Keratinocyte (primary cell): ENCODE results near the gene CTNNA2.

Source experiments
- EZH2 ChIP-seq: IDR thresholded peaks from one replicate; pipeline ENCODE4 v1.6.1; 2012; ENCODE audit warnings: inconsistent platforms, mild to moderate bottlenecking, low read length, moderate library complexity
- TF ChIP-seq, protein P1 (sequence below), 3 experiments: IDR thresholded peaks in 1 of 3; conservative IDR thresholded peaks in 1 of 3; optimal IDR thresholded peaks in 1 of 3; 2 replicates in 2 of 3; 3 replicates in 1 of 3; pipeline versions ENCODE3 to v1.5.1; 2011; ENCODE audit warnings: low read length in 3 of 3, mild to moderate bottlenecking in 3 of 3, moderate library complexity in 2 of 3, control low read depth in 1 of 3, inconsistent platforms in 1 of 3; ENCODE audit not compliant: insufficient read depth in 2 of 3; ENCODE audit errors: extremely low read depth in 1 of 3

DNA sequence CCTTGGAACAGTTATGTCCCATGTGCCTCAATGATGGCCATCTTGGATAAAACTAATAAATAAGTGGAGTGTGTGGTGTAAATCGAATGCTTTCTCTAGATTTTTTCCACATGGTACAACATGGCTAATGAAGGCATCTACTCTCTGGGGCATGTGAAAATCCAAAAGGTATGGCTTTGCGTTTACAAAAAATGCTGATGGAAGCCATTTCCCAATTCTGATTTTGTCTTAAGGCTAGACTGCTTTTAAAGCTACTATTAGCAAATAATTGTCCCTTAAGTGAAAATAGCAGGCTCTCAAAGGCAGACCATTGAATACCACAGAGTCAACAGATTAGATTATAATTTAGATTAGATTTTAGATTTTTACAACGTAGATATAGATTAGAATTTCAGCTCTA is 608.0 kb downstream of the CTNNA2 start:
- TF ChIP-seq EZH2 = no peak
- TF ChIP-seq, protein P1, sequence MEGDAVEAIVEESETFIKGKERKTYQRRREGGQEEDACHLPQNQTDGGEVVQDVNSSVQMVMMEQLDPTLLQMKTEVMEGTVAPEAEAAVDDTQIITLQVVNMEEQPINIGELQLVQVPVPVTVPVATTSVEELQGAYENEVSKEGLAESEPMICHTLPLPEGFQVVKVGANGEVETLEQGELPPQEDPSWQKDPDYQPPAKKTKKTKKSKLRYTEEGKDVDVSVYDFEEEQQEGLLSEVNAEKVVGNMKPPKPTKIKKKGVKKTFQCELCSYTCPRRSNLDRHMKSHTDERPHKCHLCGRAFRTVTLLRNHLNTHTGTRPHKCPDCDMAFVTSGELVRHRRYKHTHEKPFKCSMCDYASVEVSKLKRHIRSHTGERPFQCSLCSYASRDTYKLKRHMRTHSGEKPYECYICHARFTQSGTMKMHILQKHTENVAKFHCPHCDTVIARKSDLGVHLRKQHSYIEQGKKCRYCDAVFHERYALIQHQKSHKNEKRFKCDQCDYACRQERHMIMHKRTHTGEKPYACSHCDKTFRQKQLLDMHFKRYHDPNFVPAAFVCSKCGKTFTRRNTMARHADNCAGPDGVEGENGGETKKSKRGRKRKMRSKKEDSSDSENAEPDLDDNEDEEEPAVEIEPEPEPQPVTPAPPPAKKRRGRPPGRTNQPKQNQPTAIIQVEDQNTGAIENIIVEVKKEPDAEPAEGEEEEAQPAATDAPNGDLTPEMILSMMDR (optimal IDR thresholded peaks at IDR 0.05 in 1 of 3, IDR thresholded peaks at IDR 0.05 in 1 of 3, conservative IDR thresholded peaks at IDR 0.05 in 1 of 3; ENCODE audit: extremely low read depth in 1 of 3, insufficient read depth in 2 of 3, low read length in 3 of 3) = no peak
